MM.1S (cell line): Measurements from ENCODE around the gene PTPRN2.

ENCODE experiments used
- EZH2 ChIP-seq: fragments of 300-600 bp; sonication (generic); optimal IDR thresholded peaks from 2 replicates; pipeline ENCODE3; 2017; ENCODE audit warnings: low read depth, mild to moderate bottlenecking, antibody characterized with exemption, low read length, mixed read lengths
- EZH2phosphoT487 ChIP-seq: fragments of 300-600 bp; sonication (generic); IDR thresholded peaks from 2 replicates; pipeline ENCODE4 v1.6.1; 2018; ENCODE audit warnings: antibody characterized with exemption, low read length
- TF ChIP-seq, protein P1 (sequence below): fragments of 300-600 bp; sonication (generic); IDR thresholded peaks from 2 replicates; pipeline ENCODE4 v1.5.1; 2016; ENCODE audit warnings: antibody characterized with exemption, low read length, mixed read lengths

DNA sequence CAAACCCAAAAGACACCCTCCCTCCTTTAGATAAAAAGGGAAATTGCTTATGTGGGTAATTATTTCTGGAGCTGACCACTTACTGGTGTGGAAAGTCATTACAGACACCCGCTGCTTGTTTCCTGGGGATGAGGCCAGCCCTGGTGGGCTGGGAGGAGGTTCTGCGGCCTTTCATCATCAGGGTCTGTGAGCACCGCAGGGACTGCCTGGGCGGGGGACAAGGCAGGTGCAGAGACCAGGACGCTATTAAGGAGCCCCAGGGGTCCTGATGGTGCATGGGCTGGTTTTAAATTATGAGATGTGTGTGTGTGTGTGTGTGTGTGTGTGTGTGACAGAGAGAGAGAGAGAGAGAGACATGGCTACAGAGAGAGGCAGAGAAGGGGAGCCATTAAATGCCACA is 1079.6 kb downstream of the PTPRN2 start:
- TF ChIP-seq, protein P1, sequence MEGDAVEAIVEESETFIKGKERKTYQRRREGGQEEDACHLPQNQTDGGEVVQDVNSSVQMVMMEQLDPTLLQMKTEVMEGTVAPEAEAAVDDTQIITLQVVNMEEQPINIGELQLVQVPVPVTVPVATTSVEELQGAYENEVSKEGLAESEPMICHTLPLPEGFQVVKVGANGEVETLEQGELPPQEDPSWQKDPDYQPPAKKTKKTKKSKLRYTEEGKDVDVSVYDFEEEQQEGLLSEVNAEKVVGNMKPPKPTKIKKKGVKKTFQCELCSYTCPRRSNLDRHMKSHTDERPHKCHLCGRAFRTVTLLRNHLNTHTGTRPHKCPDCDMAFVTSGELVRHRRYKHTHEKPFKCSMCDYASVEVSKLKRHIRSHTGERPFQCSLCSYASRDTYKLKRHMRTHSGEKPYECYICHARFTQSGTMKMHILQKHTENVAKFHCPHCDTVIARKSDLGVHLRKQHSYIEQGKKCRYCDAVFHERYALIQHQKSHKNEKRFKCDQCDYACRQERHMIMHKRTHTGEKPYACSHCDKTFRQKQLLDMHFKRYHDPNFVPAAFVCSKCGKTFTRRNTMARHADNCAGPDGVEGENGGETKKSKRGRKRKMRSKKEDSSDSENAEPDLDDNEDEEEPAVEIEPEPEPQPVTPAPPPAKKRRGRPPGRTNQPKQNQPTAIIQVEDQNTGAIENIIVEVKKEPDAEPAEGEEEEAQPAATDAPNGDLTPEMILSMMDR, result no peak
- TF ChIP-seq EZH2 (no peak), EZH2phosphoT487 (no peak)
